CD4-positive, alpha-beta T cell treated with Interleukin-15 for 4 hours (primary cell): ENCODE data around the gene IL18RAP.
A peak's percentile ranks its signal among the peaks of the same experiment; 100 is the strongest.

Source experiments
- DNase-seq: peaks from one replicate; pipeline ENCODE4 v3.0.0-alpha.2; 2020; ENCODE audit warnings: low spot score

The IL18RAP gene

DNA sequence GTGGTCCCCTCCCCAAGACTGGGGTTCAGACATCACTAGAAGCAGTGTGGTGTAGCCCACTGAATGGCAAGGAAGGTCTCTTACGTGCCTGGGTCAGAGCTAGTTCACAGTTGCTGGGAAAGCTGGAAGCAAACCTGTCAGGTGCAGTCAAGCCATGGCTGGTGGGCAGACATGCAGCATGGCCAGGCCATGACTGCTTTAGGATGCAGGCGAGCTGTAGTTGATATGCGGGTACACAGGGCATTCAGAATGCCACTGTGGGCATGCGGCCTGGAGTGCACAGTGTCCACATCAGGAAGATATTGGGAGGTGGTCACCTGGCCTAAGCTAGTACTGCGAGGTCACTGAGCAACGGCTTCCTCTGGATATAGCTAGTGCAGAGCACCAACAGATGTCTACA lies 38.2 kb downstream of the IL18RAP start:
- no peak for DNase-seq

DNA sequence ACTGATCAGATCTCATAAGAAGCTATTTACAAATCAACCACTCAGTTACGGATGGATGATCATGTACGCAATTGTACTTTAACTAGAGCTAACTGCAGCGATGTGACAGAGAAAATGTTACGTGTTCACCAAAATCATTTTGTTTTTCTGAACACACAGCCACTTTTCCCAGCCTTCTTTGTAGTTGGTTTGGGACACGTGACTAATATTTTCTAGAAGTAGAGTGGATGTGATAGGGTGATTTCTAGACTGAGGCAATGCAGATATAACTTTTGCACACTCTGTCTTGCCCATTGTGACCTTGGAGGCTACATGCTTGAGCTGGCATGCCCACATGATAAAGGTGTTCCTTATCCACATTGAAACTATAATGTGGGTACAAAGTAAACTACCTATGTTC lies 40.2 kb downstream of the IL18RAP start:
- DNase-seq = no peak

DNA sequence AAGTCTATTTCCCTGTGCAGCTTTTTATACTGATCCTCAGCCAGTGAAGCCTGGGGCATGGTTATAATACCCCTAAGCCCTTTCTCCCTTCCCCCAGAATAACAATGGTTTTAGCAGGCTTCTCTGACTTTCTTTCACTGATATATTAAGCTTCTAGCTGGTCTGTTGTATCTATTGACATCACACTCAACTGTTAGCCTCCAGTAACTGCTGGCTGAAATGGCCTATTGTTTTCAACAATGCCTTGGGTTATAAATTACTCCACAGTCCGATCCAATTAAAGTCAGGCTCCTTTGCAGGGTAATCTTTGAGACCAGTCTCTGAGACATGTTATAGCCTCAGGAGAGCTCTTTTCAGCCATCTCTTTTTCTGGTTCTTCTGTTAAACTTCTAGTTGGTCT lies 47.2 kb downstream of the IL18RAP start:
- no peak for DNase-seq

DNA sequence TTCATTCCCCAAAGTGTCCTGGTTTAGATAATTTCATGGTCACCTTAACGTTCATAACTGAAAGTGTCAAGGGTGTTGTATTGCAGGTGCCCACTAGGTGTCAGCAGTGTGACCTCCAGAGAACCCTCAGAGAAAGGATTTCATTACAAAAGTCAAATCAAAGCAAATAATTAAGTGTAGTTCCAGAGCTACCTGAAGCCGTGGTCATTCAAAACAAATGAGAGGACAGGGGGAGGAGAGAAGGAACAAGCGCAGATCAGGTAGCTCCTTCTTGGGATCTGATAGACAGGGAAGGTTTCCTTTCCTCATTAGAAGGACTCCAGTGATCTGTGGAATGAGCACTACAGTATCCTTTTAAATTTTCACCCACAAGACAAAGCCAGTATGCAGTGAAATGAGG lies 50.1 kb downstream of the IL18RAP start, which contains the start of gene SLC9A4:
TSS of gene SLC9A4 (plus strand) at position 207 of the 400 bp plus-strand sequence. CDS start 534 bp downstream, outside the sequence.
- peak; percentile 51 for DNase-seq

DNA sequence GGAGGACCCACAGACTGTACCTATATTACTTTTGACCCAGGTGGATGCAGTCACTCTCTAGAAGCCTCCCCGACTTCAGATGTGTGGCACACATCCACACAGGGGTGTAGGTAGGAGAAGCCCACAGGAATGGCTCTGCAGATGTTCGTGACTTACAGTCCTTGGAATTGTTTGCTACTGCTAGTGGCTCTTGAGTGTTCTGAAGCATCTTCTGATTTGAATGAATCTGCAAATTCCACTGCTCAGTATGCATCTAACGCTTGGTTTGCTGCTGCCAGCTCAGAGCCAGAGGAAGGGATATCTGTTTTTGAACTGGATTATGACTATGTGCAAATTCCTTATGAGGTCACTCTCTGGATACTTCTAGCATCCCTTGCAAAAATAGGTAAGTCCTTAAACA lies 50.7 kb downstream of the IL18RAP start:
- DNase-seq = no peak

DNA sequence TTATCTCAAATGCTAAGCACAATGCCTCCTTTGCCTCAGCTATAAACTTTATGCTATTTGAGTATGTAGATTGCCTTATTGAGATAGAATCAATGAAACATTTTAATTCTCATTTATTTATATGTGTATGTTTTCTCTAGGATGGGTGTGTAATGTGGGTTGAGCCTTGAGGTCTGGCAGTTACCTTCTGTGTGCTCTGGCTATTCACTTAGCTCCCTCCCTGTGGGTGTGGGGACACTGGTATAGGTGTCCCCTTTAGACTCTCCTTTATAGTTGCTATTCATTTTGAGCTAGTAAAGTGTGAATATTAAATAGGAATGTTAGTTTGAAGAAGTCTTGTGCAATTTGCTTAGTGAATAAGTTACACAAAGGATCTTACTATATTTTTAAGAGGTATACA lies 51.8 kb downstream of the IL18RAP start:
- no peak for DNase-seq

DNA sequence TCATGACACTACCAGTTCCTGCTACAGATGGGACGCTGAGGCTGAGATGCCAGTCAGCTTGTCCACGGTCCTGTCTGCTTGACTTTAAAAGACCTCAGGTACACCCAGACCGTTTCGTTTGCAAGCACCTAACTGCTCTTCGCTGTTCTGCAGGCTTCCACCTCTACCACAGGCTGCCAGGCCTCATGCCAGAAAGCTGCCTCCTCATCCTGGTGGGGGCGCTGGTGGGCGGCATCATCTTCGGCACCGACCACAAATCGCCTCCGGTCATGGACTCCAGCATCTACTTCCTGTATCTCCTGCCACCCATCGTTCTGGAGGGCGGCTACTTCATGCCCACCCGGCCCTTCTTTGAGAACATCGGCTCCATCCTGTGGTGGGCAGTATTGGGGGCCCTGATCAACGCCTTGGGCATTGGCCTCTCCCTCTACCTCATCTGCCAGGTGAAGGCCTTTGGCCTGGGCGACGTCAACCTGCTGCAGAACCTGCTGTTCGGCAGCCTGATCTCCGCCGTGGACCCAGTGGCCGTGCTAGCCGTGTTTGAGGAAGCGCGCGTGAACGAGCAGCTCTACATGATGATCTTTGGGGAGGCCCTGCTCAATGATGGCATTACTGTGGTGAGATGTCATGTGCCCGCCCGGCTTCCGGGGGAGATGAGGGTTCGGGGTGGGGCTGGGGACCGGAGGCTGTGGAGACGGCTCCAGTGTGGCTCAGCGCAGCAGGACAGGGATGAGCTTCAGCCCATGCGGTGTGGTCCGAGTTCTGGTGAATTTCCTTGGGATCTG lies 55.9 kb downstream of the IL18RAP start:
- DNase-seq = no peak

DNA sequence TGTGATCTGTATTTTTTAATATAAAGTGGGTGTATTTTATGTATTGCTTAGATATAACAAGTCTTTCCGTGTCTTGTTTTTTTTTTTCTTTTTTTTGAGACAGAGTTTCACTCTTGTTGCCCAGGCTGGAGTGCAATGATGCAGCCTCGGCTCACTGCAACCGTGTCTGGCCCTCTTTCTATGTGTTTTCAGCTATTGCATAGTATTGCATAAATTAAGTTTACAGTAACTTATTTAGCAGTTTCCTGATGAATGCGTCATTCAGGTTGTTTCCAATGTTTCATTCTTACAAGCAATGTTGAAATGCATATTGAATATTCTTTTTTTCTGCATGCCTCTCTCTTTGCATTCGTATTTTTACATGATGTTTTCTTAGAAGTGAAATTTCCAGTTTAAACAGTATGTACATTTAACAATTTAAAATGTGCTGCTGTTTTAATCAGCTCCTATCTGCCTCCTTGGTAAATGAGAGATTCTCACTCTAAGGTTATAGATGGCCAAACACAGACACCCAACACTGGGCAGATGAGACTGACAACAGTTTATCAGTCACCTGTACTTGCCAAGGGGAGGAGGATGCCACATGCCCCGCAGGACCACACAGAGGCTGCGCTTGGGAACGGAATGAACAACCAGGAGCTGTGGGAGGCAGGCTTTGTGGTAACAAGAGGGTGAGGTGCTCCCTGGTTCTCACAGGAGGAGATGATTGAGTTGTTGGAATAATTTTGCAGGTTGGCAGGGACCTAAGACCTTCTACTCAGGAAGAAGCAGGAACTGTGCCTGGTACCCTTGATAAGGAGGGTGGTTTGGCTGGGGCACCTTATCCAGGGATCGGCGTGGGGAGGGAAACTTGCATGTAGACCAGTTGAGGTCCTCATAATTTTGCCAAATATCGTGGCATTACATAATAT lies 57.6 kb downstream of the IL18RAP start:
- DNase-seq = no peak

DNA sequence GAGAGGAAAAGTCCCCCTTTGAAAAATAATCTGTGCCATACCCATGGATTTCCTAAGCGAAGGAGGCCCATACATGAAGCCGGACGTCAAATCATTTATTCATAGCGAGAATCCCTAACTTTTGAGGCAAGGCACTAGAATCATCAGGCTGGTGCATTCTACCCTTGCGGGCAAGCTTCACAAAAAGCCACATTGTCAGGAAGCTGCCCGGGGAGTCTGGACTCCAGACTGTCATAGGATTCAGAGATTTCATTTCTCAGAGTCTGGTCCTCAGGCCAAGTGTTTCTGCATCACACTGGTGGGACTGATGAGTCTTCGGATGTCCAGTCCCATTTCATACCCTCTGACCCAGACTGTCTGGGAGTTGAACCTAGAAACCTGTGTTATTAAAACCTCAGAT lies 59.0 kb downstream of the IL18RAP start:
- no peak for DNase-seq

DNA sequence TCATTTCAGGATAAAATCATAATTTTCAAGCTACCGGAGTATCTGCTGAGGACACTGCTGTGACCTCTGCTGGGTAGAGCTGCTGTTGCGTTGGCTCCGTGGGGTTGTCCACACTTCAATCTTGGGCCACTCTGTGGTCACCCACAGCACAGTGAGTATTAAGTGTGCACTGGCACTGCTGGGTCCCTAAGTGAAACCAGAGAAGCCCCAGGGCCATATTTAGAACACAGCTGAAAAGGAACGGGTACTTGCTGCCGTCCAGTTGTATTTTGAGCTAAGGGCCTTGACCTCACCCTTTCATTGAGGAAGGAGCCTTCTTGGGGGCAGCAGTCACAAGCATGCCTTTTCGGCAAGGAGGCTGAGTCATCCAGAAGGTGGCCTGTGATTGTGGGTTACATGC lies 60.1 kb downstream of the IL18RAP start:
- DNase-seq = no peak

DNA sequence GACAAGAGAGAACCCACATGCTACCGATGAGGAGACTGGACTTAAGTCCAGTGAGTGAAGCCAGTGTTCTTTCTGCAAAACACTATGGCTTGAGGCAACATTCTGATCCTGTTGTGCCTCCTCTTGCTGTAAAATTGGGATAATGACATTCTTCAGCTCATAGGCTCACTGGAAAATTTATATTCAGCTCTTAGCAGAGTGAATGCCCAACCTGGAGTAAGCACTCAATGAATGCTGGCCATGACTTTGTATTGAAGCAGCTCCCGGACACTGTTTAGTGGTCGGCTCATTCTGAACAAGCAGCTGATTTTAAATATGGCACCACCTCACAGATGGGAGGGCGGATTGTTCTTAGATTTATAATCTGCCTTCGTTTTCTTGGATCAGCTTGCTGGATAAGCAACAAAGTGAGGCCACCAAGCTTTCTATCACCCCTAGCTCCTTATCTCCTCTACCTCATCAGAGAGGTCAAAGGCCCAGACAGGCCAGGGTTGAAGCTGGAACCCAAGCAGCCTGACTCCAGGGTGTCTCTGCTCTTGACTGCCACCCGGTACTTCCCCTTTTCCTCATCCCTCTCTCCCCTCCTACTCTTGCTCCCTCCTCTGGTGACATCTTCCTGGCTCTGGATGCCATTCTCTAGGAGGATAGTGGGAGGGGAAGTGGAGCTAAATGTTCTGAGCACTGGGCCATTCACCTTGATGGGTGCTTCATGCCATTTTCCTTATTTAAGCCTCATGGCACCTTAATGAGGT lies 61.5 kb downstream of the IL18RAP start:
- no peak for DNase-seq

DNA sequence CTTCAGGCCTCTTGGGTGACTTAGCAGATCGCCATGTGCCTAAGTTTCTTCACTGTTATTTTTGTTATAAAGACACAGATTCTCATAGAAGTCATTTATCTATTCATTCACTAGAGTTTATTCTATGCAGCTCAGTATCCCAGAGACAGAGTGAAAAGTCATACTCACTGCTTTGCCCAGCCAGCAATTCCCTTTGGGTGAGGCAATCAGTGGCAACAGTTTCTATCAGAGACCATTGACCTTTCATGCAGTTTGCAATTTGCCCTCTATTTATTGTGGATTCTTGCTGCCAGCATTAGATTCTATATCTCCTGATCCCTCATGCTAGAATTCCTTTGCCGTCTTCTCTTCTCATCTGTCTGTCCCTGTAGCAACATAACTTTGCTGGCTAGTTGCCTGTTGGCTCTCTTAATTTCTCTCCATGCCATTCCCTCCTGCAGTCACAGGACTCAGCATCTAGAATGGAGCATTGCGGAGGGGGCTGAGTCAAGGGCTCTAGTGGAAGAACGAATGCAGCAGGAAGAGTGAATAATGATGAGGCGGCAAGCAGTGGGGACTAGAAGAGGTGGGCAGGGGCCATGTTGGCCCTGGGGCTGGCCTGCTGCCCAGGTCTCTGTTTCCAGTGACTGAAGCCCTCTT lies 62.3 kb downstream of the IL18RAP start:
- no peak for DNase-seq

DNA sequence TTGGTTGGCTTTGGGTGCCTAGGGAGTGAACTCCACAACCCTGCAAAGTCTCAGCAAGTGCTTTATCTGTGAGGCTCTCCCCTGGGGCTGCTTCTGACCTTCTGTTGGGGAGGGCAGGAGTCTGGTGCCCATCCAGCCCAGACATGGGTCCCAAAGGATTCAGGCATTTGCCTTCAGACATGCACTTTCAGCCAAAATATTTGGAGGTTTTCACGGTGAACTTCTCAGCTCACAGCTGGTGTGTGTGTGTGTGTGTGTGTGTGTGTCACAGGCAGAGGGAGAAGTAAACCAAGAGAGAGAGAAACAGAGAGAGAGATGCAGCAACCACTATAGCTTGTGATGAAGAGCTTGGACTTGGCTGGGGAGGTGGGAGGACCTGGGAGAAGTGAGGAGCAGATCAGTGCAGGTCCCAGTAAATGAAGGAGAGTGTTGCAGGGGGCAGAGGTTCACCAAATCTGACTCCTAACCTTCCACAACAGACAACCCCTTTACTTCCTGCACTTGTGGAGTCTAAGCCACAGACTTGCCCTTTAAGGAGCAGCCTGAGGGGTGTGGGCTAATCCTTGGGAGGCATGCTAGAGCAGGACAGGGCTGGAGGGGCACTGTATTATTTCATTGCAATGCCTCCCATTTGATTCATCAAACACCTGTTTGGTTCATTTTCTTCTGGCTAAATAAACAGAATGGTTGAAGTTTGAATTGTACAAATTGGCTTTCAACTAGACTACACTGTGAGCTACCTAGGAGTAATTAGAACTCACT lies 64.2 kb downstream of the IL18RAP start:
- DNase-seq = no peak

DNA sequence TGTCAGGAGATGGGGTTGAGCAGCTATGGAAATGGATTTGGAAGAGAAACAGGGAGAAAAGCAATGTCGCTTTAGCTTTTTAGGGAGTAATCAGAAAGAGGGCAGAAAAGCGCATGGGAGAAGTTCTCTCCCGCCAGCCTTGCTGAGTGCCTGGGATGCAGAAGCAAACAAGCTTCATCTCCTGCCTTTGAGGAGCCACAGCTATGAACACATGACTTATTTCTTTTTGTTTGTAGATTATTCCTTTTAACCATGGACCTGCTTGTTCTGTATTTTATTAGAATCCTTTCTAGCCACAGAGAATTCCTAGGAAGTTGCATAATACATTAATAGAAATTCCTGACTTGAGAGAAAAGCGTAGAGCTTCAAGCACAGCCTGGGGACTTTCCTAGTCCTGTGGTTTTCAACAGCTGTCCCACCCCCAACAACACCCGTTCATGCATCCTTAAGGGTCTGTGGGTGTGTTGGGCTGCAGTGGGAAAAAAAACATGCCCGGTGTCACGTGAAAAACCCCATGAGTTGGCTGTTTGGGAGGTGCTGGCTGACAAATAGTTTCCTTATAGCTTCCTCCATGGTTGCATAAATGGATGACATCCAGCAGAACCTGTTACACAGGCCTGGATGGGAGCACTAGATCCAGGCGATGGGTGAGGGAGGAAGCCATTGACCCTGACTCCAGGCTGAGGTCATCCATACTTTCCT lies 65.0 kb downstream of the IL18RAP start:
- no peak for DNase-seq

DNA sequence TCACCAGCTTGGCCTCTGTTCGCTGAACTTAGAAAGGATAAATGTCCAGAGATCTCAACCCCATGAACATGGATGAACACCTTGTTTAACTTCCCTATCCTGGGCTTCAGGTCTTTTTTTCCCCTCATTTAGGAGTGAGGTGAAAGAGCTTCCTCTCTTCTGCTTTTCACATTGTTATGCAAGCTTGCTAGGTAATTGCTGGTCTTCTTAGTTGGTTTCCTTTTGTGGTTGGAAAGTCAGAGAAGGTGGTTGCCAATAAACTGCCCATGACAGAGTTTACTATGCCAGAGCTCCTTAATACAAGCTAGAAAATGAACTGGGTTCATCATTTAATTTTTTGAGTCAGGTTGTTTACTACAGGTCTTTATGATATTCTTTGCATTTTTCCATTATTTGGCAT lies 66.7 kb downstream of the IL18RAP start:
- no peak for DNase-seq

DNA sequence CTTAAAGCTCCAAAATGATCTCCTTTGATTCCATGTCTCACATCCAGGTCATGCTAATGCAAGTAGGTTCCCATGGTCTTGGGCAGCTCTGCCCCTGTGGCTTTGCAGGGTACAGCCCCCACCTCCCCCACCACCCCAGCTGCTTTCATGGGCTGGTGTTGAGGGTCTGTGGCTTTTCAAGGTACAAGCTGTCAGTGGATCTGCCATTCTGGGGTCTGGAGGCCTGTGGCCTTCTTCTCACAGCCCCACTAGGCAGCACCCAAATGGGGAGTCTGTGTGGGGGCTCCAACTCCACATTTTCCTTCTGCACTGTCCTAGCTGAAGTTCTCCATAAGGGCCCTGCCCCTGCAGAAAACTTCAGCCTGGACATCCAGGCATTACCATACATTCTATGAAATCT lies 69.0 kb downstream of the IL18RAP start:
- DNase-seq = no peak

DNA sequence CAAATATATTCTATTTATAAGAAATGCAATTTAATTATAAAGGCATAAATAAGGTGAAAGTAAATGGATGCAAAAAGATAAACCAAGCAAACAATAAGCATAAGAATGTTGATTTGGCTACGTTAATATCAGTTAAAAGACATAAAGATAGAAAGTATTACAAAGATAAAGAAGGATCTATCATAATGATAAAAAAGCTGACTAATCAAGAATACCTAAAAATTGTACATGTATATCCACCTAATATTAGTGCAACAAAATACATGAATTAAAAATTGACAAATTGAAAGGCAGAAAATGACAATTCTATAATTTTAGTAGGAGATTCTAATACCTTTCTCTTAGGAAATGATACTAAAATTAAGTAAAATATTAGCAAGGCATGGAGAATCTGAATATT lies 71.6 kb downstream of the IL18RAP start:
- DNase-seq = no peak

DNA sequence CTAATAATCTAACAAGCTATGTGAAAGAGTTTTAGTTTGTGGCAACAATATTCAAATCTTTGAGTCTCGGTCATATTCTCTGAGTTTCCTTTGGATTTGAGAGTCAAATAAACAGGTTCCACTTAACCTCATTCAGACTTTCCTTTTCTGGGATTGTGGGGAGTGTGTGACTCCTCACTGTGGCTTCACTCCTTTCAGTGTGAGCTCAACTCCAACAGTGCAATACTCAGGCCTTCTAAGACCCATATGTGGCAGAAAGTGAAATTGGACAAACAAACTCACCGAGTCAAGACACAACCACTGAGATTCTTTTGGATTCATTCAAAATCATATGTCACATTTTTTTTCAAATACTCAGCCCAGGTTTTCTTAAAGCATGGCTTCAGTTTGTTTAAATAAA lies 75.5 kb downstream of the IL18RAP start:
- no peak for DNase-seq

DNA sequence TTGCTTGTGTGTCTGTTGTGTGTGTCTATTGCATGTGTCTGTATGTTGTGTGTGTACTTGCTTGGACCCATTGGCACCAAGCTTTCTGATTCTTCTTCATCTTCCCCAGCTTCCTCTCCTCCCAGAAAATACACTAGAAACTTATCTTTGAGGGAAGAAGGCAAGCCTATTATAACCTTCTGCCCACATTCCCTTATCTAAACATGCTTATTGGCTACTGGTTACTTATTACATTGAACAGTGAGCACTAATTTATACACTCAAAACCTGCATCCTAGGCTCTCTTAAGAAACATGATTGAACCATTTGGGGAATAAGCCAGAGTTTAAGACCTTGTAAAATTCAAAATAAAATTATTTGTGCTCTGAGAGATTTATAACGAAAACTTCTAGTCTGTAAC lies 76.6 kb downstream of the IL18RAP start:
- DNase-seq = no peak
